Right atrium auricular region (tissue), 2 donors: ENCODE data around the gene RNF150. TPM values are rescaled to one million over a fixed set of nuclear protein-coding genes. Genes with fewer than 3 reads are reported as not detected.

Experiments
- DNase-seq: peaks from one replicate; pipeline ENCODE4 v3.0.0-alpha.2; 2019; ENCODE audit warnings: low spot score
- H3K27ac ChIP-seq, 2 donors: fragments of 200-600 bp; sonication (generic); 1 replicate in 1 of 2; 2 replicates in 1 of 2; pipeline ENCODE4 v1.5.1; 2016 to 2019
- H3K27me3 ChIP-seq, 2 donors: fragments of 200-600 bp; sonication (generic); one replicate each; pipeline versions ENCODE4 v1.5.1 to v1.6.0; 2017 to 2019
- H3K36me3 ChIP-seq: fragments of 200-600 bp; sonication (generic); one replicate; pipeline ENCODE4 v1.5.1; 2016
- H3K4me1 ChIP-seq, 2 donors: fragments of 200-600 bp; sonication (generic); one replicate each; pipeline versions ENCODE4 v1.5.1 to v1.6.0; 2017 to 2019
- H3K4me3 ChIP-seq, 2 donors: fragments of 200-600 bp; sonication (generic); 1 replicate in 1 of 2; 2 replicates in 1 of 2; pipeline ENCODE4 v1.5.1; 2017 to 2019; ENCODE audit warnings: mild to moderate bottlenecking in 1 of 2, moderate library complexity in 1 of 2
- H3K9me3 ChIP-seq, 2 donors: fragments of 200-600 bp; sonication (generic); one replicate each; pipeline ENCODE4 v1.5.1; 2019
- total RNA-seq, 2 donors: library from RNA; depleted of rRNA; stranded (reverse); fragments of >200 nt; gene quantifications; one replicate each; pipeline ENCODE4 v1.1.0, GENCODE V29; 2016
- TF ChIP-seq, protein P1 (sequence below), 2 donors: fragments of 200-600 bp; sonication (generic); IDR thresholded peaks; one replicate each; pipeline ENCODE4 v1.5.1; 2019; ENCODE audit warnings: antibody characterized with exemption in 2 of 2

RNF150 gene
- total RNA-seq, 2 donors from 2014 or later, result 26.2 to 34.2 TPM

DNA sequence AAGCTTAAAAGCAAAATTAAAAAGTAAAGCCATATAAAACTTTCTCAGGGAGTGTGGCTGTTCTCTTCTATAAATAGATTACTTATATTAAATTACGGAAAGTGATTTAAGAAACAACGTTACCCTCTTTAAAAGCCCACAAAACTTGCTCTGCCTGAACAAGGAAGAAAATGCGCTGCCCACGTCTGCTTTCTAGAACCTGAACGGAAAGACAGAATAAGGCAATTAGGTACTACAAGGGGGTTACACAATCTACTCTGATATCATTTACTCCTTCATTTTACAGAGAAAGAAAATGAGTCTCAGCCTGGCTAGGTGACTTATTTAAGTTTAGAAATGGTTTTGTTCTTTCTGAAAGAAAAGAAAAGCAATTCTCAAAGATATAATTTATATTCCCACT is 147.2 kb downstream of the RNF150 start:
- Histone ChIP-seq H3K27me3 (no peaks in the 10 kb centered on the region), H3K4me1 (peaks cover 0 to 20% of the 10 kb centered on the region in 2 donors), H3K27ac (peak overlapping the region in 1 of 2 donors; percentile 46), H3K4me3 (no peak overlapping the region), H3K9me3 (no peaks in the 10 kb centered on the region), H3K36me3 (no peaks in the 10 kb centered on the region)
- TF ChIP-seq, protein P1, sequence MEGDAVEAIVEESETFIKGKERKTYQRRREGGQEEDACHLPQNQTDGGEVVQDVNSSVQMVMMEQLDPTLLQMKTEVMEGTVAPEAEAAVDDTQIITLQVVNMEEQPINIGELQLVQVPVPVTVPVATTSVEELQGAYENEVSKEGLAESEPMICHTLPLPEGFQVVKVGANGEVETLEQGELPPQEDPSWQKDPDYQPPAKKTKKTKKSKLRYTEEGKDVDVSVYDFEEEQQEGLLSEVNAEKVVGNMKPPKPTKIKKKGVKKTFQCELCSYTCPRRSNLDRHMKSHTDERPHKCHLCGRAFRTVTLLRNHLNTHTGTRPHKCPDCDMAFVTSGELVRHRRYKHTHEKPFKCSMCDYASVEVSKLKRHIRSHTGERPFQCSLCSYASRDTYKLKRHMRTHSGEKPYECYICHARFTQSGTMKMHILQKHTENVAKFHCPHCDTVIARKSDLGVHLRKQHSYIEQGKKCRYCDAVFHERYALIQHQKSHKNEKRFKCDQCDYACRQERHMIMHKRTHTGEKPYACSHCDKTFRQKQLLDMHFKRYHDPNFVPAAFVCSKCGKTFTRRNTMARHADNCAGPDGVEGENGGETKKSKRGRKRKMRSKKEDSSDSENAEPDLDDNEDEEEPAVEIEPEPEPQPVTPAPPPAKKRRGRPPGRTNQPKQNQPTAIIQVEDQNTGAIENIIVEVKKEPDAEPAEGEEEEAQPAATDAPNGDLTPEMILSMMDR (IDR thresholded peaks at IDR 0.05), result no peak
- no peak for DNase-seq

DNA sequence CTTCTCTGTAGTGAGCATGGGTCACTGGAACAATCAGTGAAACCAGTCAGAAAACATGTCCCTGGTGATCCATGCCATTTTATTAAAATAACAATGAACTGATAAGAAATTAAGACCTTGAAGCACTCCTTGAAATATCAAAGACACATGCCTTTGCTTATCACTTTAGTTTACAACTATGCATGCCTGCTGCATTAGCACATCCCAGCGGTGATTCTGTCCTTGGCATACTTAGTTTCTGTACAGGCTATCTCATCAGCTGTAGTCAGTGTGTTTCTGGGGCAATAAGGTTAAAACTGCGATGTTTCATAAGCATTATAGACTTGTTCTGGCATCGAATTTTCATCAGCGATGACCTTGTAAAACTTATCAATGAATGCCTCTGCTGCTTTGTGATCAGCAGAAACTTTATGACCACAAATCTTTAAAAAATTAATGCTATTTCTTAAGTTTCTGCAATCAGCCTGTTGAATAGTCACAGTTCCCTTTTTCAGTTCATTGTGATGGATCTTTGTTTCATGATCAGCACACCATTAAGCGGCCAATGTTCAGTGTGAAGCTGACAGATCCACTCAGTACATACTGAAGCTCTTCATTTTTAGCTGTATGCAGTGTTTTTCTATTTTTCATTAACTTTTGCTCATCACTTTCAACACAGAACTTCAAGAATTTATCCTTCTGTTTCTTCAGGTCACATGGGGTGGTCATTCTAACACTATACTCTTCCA is 150.5 kb downstream of the RNF150 start:
- no peaks in the 10 kb centered on the region for H3K27me3 ChIP-seq
- no peaks in the 10 kb centered on the region for H3K36me3 ChIP-seq
- no peak for DNase-seq
- TF ChIP-seq, protein P1 (IDR thresholded peaks at IDR 0.05), result no peak
- peak overlapping the region in 1 of 2 donors; percentile 55 for H3K27ac ChIP-seq
- peaks cover 0 to 20% of the 10 kb centered on the region in 2 donors for H3K4me1 ChIP-seq
- H3K9me3 ChIP-seq, result no peaks in the 10 kb centered on the region
- no peak overlapping the region for H3K4me3 ChIP-seq

DNA sequence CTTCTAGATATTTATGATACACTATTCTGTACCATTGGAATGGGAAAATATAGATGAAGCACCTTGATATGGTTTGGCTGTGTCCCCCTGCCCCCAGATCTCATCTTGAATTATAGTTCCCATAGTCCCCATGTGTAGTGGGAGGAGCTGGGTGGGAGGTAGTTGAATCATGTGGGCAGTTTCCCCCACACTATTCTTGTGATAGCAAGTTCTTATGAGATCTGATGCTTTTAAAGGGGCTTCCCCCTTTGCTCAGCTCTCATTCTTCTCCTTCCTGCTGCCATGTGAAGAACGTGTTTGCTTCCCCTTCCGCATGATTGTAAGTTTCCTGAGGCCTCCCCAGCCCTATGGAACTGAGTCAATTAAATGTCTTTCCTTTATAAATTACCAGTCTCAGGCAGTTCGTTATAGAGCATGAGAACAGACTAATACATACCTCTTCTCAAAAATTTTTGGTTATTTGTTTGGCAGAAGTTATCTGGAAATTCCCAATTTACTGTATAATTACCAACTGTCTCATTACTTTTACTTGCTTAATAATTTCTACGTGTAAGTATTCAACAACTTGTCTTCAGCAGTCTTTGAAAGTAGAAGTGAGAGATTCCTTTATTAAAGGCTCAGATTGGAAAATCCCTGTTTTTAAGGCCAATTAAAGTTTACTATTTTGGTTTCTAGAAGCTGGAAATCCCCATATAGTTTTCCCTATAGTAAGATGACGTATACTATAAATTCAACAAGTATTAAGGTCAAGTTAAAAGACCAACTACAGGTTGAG is 152.7 kb downstream of the RNF150 start:
- TF ChIP-seq, protein P1 (IDR thresholded peaks at IDR 0.05), result no peak
- Histone ChIP-seq H3K4me1 (peaks cover 0 to 17% of the 10 kb centered on the region in 2 donors), H3K27me3 (no peaks in the 10 kb centered on the region), H3K36me3 (no peaks in the 10 kb centered on the region), H3K4me3 (no peak overlapping the region), H3K27ac (peak overlapping the region in 1 of 2 donors; percentile 2), H3K9me3 (no peaks in the 10 kb centered on the region)
- no peak for DNase-seq

DNA sequence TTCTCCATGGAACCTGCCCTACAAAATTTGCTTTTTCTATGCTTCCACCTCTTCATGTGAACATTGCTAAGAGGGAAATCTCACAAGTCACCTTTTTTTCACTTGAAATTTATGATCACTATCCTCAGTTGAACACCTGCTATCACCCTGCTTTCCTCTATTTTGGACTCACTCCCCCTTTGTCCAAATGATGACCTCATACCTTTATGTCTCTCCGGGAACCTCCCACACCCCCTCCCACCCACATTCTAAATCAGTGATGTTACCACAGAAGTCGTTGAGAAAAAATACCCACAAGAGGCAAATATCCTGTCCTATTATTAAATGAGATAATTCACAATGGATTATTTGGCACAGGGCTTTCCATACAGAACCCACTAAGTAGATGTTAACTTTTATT is 156.5 kb downstream of the RNF150 start:
- Histone ChIP-seq H3K9me3 (no peaks in the 10 kb centered on the region), H3K4me1 (peaks cover 0 to under 1% of the 10 kb centered on the region in 2 donors), H3K27ac (no peak overlapping the region), H3K36me3 (no peaks in the 10 kb centered on the region), H3K27me3 (no peaks in the 10 kb centered on the region), H3K4me3 (no peak overlapping the region)
- TF ChIP-seq, protein P1 (IDR thresholded peaks at IDR 0.05), result no peak
- DNase-seq, result no peak

DNA sequence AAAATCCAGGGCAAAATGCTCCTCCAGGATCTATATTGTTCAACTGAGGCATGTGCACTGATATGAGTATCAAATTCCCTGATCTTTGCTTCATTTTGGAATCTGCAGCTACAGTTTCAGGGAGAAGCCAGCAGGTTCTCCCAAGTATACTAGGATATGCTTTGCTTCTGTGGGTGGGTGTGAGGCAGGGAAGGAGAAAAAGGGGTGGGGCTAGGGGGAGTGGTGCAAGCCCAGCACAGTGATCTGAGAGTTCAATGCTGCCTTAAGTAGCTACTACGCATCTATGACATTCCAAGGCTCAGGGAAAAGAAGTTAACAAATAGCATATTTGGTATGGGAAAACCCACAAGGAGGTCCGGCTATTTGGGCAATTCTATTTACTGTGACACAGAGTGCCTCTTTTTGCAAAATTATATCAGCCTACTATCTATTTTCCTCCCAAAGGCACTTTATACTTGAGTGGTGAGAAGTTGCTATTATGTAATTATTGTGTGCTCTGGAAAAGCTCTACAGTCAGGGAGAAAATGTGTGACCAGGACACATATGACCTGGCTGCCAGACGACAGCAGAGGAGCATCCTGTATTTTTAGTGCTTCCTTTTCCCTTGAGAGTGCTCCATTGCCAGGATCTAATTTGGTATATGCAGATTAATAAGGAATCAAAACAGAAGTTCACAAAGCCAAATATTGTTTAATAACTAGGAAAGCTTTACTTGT is 162.0 kb downstream of the RNF150 start:
- TF ChIP-seq, protein P1 (IDR thresholded peaks at IDR 0.05), result no peak
- Histone ChIP-seq H3K27me3 (no peaks in the 10 kb centered on the region), H3K27ac (peak overlapping the region in 1 of 2 donors; percentile 23)

More for the DNA sequence above, 162.0 kb downstream of the RNF150 start:
- Histone ChIP-seq H3K36me3 (no peaks in the 10 kb centered on the region), H3K4me3 (no peak overlapping the region), H3K9me3 (no peaks in the 10 kb centered on the region), H3K4me1 (peaks cover 0 to 11% of the 10 kb centered on the region in 2 donors)
- DNase-seq, result no peak
